HepG2 (cell line): ENCODE measurements around the gene PRMT2. TPM values are rescaled to one million over a fixed set of nuclear protein-coding genes. Genes with fewer than 3 reads are reported as not detected.

Experiments
- BCL6 ChIP-seq: IDR thresholded peaks from 2 replicates; pipeline ENCODE4 v1.6.1; 2016; ENCODE audit warnings: missing genetic modification reagents, missing compliant biosample characterization
- EP300 ChIP-seq, 3 experiments: sonication (generic) in 1 of 3; formaldehyde crosslinking in 1 of 3; IDR thresholded peaks; 2 replicates each; pipeline versions ENCODE4 v1.5.1 to v1.6.1; 2011 to 2020; ENCODE audit warnings: low read depth in 2 of 3, low read length in 2 of 3, borderline replicate concordance in 1 of 3, improper control_type of control experiment in 1 of 3, mild to moderate bottlenecking in 1 of 3, missing genetic modification reagents in 1 of 3, moderate library complexity in 1 of 3
- GATAD2A ChIP-seq: IDR thresholded peaks from 2 replicates; pipeline ENCODE4 v1.6.1; 2016
- HDAC6 ChIP-seq: fragments of 200-600 bp; sonication (generic); IDR thresholded peaks from 2 replicates; pipeline ENCODE4 v1.7.0; 2017; ENCODE audit warnings: mild to moderate bottlenecking, antibody characterized with exemption, low read length, low read depth
- MAFK ChIP-seq, 2 experiments: IDR thresholded peaks in 1 of 2; conservative IDR thresholded peaks in 1 of 2; 2 replicates each; pipeline ENCODE4 v1.6.1; 2011; ENCODE audit warnings: improper control_type of control experiment in 2 of 2, low read length in 2 of 2
- NFKBIZ ChIP-seq: IDR thresholded peaks from 2 replicates; pipeline ENCODE4 v1.6.1; 2018; ENCODE audit warnings: missing genetic modification reagents, missing compliant biosample characterization
- POLR2A ChIP-seq, 2 experiments: IDR thresholded peaks; 2 replicates each; pipeline ENCODE4 v1.6.1; 2011; ENCODE audit warnings: low read depth in 2 of 2, low read length in 2 of 2, mild to moderate bottlenecking in 1 of 2, moderate library complexity in 1 of 2; ENCODE audit not compliant: insufficient read depth in 1 of 2
- PPARG ChIP-seq: conservative IDR thresholded peaks from 2 replicates; pipeline ENCODE4 v1.6.1; 2016; ENCODE audit warnings: missing biosample characterization, missing genetic modification reagents
- ZNF12 ChIP-seq: sonication (generic); formaldehyde crosslinking; IDR thresholded peaks from 2 replicates; pipeline ENCODE4 v1.5.0; 2020; ENCODE audit warnings: missing genetic modification reagents
- ZNF292 ChIP-seq: sonication (generic); formaldehyde crosslinking; IDR thresholded peaks from 2 replicates; pipeline ENCODE4 v1.8.1; 2022; ENCODE audit warnings: mild to moderate bottlenecking, low read depth, missing genetic modification reagents, borderline replicate concordance
- ZNF674 ChIP-seq: sonication (generic); formaldehyde crosslinking; IDR thresholded peaks from 2 replicates; pipeline ENCODE4 v1.5.0; 2020; ENCODE audit warnings: low read depth, mild to moderate bottlenecking, missing genetic modification reagents
- polyA plus RNA-seq, 8 experiments: library from polyadenylated mRNA; depleted of rRNA in 3 of 8; stranded (reverse) in 7 of 8; unstranded in 1 of 8; fragments of >200 nt; fragmentation: Illumina TruSeq in 4 of 8; extraction: Trizol in 4 of 8; gene quantifications; 2 replicates each; pipeline versions ENCODE4 v1.2.1 to v1.2.3, GENCODE V29; 2011 to 2016; ENCODE audit warnings: low read depth in 4 of 8, missing spikeins in 1 of 8, mixed read lengths in 1 of 8; ENCODE audit not compliant: insufficient read depth in 1 of 8
- total RNA-seq, 5 experiments: library from RNA; depleted of rRNA; stranded (reverse); fragments of >200 nt; fragmentation: Illumina TruSeq; extraction: Trizol; gene quantifications; 2 replicates each; pipeline ENCODE4 v1.2.3, GENCODE V29; 2016; ENCODE audit warnings: low read depth in 1 of 5
- TF ChIP-seq, protein P1 (sequence below): sonication (generic); formaldehyde crosslinking; IDR thresholded peaks from 2 replicates; pipeline ENCODE4 v1.4.0; 2020; ENCODE audit warnings: mild to moderate bottlenecking, missing genetic modification reagents, borderline replicate concordance
- TF ChIP-seq, protein P2 (sequence below): sonication (generic); formaldehyde crosslinking; IDR thresholded peaks from one replicate; pipeline ENCODE4 v1.5.1; 2020; ENCODE audit warnings: mild to moderate bottlenecking, missing genetic modification reagents; ENCODE audit errors: not compliant biosample characterization
- TF ChIP-seq, protein P3 (sequence below): sonication (generic); formaldehyde crosslinking; IDR thresholded peaks from 2 replicates; pipeline ENCODE4 v1.5.0; 2020; ENCODE audit warnings: missing genetic modification reagents
- TF ChIP-seq, protein P4 (sequence below): sonication (generic); formaldehyde crosslinking; IDR thresholded peaks from 2 replicates; pipeline ENCODE4 v1.8.0; 2022; ENCODE audit warnings: mild to moderate bottlenecking, missing genetic modification reagents, moderate library complexity
- TF ChIP-seq, protein P5 (sequence below): sonication (generic); formaldehyde crosslinking; IDR thresholded peaks from 2 replicates; pipeline ENCODE4 v1.5.1; 2020; ENCODE audit warnings: mild to moderate bottlenecking, missing genetic modification reagents, borderline replicate concordance

The PRMT2 gene
- total and polyA plus RNA-seq, 2 of the 13 experiments (the other 11 are each of a cell fraction or from before 2014, with no cell fraction given), result 54.4 to 78.8 TPM

DNA sequence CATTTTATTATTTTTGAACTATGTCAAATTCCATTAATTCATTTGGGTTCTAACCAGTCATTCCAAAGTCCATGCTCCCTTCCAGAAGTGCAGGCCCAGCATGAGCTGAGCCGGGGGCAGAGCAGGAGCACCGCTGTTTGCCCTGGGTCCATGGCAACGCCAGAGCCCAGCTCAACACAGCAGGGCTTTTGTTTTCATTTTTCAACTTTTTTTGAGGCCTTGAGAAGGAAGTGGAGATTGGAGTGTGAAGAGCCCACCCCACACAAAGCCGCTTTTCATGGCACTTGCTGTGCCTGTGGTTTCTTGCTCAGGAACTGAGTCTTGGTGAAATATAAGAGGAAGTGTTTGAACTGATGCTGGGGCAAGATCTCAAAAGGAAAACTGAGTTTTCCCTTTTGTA, 13.2 kb upstream of the PRMT2 start (continued):
- TF ChIP-seq, protein P1, sequence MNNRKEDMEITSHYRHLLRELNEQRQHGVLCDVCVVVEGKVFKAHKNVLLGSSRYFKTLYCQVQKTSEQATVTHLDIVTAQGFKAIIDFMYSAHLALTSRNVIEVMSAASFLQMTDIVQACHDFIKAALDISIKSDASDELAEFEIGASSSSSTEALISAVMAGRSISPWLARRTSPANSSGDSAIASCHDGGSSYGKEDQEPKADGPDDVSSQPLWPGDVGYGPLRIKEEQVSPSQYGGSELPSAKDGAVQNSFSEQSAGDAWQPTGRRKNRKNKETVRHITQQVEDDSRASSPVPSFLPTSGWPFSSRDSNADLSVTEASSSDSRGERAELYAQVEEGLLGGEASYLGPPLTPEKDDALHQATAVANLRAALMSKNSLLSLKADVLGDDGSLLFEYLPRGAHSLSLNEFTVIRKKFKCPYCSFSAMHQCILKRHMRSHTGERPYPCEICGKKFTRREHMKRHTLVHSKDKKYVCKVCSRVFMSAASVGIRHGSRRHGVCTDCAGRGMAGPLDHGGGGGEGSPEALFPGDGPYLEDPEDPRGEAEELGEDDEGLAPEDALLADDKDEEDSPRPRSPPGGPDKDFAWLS (CRISPR knock-in tag), result no peak
- peak; percentile 53; the same call in 1 of the 2 replicates for TF ChIP-seq GATAD2A (CRISPR knock-in tag)
- 0 out of 2 replicates have a peak, but pooled peaks have one; percentile 4 for TF ChIP-seq ZNF292 (CRISPR knock-in tag)
- no peak for TF ChIP-seq ZNF12 (CRISPR knock-in tag)
- TF ChIP-seq, protein P2, sequence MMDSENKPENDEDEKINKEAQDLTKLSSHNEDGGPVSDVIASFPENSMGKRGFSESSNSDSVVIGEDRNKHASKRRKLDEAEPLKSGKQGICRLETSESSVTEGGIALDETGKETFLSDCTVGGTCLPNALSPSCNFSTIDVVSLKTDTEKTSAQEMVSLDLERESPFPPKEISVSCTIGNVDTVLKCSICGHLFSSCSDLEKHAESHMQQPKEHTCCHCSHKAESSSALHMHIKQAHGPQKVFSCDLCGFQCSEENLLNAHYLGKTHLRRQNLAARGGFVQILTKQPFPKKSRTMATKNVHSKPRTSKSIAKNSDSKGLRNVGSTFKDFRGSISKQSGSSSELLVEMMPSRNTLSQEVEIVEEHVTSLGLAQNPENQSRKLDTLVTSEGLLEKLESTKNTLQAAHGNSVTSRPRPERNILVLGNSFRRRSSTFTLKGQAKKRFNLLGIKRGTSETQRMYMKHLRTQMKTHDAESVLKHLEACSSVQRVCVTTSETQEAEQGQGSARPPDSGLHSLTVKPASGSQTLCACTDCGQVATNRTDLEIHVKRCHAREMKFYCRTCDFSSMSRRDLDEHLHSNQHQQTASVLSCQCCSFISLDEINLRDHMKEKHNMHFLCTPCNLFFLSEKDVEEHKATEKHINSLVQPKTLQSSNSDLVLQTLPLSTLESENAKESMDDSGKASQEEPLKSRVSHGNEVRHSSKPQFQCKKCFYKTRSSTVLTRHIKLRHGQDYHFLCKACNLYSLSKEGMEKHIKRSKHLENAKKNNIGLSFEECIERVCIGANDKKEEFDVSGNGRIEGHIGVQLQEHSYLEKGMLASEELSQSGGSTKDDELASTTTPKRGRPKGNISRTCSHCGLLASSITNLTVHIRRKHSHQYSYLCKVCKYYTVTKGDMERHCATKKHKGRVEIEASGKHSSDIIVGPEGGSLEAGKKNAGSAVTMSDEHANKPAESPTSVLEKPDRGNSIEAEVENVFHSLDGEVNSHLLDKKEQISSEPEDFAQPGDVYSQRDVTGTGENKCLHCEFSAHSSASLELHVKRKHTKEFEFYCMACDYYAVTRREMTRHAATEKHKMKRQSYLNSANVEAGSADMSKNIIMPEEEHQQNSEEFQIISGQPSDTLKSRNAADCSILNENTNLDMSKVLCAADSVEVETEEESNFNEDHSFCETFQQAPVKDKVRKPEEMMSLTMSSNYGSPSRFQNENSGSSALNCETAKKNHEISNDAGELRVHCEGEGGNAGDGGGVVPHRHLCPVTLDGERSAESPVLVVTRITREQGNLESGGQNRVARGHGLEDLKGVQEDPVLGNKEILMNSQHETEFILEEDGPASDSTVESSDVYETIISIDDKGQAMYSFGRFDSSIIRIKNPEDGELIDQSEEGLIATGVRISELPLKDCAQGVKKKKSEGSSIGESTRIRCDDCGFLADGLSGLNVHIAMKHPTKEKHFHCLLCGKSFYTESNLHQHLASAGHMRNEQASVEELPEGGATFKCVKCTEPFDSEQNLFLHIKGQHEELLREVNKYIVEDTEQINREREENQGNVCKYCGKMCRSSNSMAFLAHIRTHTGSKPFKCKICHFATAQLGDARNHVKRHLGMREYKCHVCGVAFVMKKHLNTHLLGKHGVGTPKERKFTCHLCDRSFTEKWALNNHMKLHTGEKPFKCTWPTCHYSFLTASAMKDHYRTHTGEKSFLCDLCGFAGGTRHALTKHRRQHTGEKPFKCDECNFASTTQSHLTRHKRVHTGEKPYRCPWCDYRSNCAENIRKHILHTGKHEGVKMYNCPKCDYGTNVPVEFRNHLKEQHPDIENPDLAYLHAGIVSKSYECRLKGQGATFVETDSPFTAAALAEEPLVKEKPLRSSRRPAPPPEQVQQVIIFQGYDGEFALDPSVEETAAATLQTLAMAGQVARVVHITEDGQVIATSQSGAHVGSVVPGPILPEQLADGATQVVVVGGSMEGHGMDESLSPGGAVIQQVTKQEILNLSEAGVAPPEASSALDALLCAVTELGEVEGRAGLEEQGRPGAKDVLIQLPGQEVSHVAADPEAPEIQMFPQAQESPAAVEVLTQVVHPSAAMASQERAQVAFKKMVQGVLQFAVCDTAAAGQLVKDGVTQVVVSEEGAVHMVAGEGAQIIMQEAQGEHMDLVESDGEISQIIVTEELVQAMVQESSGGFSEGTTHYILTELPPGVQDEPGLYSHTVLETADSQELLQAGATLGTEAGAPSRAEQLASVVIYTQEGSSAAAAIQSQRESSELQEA (CRISPR knock-in tag), result no peak
- TF ChIP-seq POLR2A (IDR thresholded peaks at IDR 0.05; ENCODE audit: insufficient read depth in 1 of 2, low read depth in 2 of 2, low read length in 2 of 2), result peak in 1 of 2 experiments; percentile 40; a peak in 1 of 4 replicates
- TF ChIP-seq, protein P3, sequence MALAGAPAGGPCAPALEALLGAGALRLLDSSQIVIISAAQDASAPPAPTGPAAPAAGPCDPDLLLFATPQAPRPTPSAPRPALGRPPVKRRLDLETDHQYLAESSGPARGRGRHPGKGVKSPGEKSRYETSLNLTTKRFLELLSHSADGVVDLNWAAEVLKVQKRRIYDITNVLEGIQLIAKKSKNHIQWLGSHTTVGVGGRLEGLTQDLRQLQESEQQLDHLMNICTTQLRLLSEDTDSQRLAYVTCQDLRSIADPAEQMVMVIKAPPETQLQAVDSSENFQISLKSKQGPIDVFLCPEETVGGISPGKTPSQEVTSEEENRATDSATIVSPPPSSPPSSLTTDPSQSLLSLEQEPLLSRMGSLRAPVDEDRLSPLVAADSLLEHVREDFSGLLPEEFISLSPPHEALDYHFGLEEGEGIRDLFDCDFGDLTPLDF (CRISPR knock-in tag), result peak; percentile 11; the same call in 1 of the 2 replicates
- no peak for TF ChIP-seq HDAC6
- TF ChIP-seq EP300 (IDR thresholded peaks at IDR 0.05; ENCODE audit: low read depth in 2 of 2, low read length in 2 of 2), result peak; percentile 63 to 67; a peak in 3 of 4 replicates
- TF ChIP-seq EP300 (CRISPR knock-in tag; IDR thresholded peaks at IDR 0.05; ENCODE audit: borderline replicate concordance), result no peak
- TF ChIP-seq BCL6 (CRISPR knock-in tag), result peak; percentile 62
- TF ChIP-seq, protein P4, sequence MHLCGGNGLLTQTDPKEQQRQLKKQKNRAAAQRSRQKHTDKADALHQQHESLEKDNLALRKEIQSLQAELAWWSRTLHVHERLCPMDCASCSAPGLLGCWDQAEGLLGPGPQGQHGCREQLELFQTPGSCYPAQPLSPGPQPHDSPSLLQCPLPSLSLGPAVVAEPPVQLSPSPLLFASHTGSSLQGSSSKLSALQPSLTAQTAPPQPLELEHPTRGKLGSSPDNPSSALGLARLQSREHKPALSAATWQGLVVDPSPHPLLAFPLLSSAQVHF (CRISPR knock-in tag), result no peak
- no peak for TF ChIP-seq ZNF674 (CRISPR knock-in tag)
- TF ChIP-seq, protein P5, sequence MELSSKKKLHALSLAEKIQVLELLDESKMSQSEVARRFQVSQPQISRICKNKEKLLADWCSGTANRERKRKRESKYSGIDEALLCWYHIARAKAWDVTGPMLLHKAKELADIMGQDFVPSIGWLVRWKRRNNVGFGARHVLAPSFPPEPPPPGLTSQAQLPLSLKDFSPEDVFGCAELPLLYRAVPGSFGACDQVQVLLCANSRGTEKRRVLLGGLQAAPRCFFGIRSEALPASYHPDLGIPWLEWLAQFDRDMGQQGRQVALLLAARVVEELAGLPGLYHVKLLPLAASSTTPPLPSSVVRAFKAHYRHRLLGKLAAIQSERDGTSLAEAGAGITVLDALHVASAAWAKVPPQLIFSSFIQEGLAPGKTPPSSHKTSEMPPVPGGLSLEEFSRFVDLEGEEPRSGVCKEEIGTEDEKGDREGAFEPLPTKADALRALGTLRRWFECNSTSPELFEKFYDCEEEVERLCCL (CRISPR knock-in tag), result no peak
- 0 out of 2 replicates have a peak, but pooled peaks have one; percentile 52 for TF ChIP-seq NFKBIZ (CRISPR knock-in tag)
- TF ChIP-seq PPARG (CRISPR knock-in tag), result peak; percentile 29; the same call in 1 of the 2 replicates
- TF ChIP-seq MAFK (conservative IDR thresholded peaks at IDR 0.05 in 1 of 2, IDR thresholded peaks at IDR 0.05 in 1 of 2; ENCODE audit: low read length in 2 of 2), result peak in 1 of 2 experiments; percentile 28; a peak in 1 of 4 replicates
